Gastrocnemius medialis (tissue), 4 donors: ENCODE measurements around the gene TTC3.

ENCODE experiments used
- POLR2A ChIP-seq, 2 donors: fragments of 450-650 bp; IDR thresholded peaks; one replicate each; pipeline ENCODE4 v1.6.1; 2017; ENCODE audit warnings: antibody characterized with exemption in 2 of 2, mild to moderate bottlenecking in 2 of 2, moderate library complexity in 2 of 2
- TF ChIP-seq, protein P1 (sequence below), 5 experiments: fragments of 450-650 bp in 3 of 5; fragments of 200-600 bp in 2 of 5; sonication (generic) in 2 of 5; IDR thresholded peaks in 4 of 5; conservative IDR thresholded peaks in 1 of 5; 1 replicate in 4 of 5; 2 replicates in 1 of 5; pipeline ENCODE4 v1.5.1; 2016 to 2019; ENCODE audit warnings: antibody characterized with exemption in 5 of 5, mild to moderate bottlenecking in 3 of 5, moderate library complexity in 3 of 5

DNA sequence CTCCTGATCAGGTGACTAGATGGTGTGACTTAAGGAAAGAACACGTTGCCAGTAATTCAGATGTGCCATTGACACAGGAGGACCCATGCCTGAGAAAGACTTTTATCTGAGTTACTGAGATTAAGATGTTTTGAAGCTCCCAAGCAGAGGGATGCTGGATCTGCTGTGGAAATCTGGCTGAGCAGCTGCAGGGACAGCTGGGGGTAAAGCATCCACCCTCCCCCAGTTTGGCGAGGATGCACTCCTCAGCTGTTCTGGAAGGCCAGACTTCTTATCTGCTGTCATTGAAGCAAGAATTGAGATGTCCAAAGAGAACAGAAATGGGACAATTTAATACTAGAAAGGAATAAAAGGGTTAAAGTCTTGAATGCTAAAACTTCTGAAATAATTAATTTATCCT lies 25.7 kb downstream of the TTC3 start:
- no peak for TF ChIP-seq POLR2A (IDR thresholded peaks at IDR 0.05)
- TF ChIP-seq, protein P1, sequence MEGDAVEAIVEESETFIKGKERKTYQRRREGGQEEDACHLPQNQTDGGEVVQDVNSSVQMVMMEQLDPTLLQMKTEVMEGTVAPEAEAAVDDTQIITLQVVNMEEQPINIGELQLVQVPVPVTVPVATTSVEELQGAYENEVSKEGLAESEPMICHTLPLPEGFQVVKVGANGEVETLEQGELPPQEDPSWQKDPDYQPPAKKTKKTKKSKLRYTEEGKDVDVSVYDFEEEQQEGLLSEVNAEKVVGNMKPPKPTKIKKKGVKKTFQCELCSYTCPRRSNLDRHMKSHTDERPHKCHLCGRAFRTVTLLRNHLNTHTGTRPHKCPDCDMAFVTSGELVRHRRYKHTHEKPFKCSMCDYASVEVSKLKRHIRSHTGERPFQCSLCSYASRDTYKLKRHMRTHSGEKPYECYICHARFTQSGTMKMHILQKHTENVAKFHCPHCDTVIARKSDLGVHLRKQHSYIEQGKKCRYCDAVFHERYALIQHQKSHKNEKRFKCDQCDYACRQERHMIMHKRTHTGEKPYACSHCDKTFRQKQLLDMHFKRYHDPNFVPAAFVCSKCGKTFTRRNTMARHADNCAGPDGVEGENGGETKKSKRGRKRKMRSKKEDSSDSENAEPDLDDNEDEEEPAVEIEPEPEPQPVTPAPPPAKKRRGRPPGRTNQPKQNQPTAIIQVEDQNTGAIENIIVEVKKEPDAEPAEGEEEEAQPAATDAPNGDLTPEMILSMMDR (IDR thresholded peaks at IDR 0.05 in 4 of 5, conservative IDR thresholded peaks at IDR 0.05 in 1 of 5): no peak
